Activated CD4-positive, alpha-beta T cell treated with anti-CD3 and anti-CD28 coated beads, Interleukin-2, Interleukin-4, amounts not matched to agents 100 ng/mL and 50 ng/mL, durations not matched to agents 16 hours and 8 hours (primary cell): ENCODE data around the gene COMMD3.
A peak's percentile ranks its signal among the peaks of the same experiment; 100 is the strongest.
"Not testable (repeated sequence)": the region's sequence is repeated elsewhere in the genome, so short reads cannot be mapped to it uniquely, and the experiment has no call there.

ENCODE experiments used
- DNase-seq: peaks from one replicate; pipeline ENCODE4 v3.0.0-alpha.2; 2020; ENCODE audit warnings: low spot score

The COMMD3 gene

DNA sequence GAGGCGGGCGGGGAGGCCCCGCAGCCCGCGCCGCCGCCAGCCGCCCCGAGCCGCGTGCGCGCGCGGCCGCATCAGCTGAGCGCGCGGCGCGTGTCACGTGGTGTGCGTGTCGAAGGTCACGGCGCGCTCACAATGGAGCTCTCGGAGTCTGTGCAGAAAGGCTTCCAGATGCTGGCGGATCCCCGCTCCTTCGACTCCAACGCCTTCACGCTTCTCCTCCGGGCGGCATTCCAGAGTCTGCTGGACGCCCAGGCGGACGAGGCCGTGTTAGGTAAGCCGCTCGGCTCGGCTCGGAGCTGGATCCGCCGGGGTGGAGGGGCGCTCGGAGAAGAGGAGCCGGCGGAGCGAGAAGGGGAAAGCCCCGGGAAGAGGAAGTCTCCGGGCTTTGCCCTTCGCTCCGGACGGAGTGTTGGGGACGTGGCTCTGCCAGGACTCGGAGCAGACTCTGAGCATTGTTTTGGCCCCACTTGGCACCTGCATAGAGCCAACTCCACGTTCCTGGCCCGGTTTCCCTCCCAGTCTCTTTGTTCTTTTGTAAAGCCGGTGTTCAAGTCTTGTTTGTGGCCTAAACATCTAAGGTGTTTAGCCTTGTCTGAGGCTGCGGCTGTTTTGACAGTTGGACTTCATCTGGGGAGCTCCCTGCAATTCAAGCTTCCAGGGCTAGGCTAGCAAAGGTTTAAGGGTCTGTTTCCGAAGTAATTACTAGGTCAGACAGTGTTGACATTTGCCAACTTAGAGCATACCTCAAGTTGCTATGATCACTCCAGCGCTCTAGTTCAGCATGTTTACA lies at the start of gene COMMD3:
Gene COMMD3 (plus strand): TSS at position 103 of the 790 bp plus-strand sequence. CDS start 30 bp downstream, at position 133.
- DNase-seq: peak; percentile 80

DNA sequence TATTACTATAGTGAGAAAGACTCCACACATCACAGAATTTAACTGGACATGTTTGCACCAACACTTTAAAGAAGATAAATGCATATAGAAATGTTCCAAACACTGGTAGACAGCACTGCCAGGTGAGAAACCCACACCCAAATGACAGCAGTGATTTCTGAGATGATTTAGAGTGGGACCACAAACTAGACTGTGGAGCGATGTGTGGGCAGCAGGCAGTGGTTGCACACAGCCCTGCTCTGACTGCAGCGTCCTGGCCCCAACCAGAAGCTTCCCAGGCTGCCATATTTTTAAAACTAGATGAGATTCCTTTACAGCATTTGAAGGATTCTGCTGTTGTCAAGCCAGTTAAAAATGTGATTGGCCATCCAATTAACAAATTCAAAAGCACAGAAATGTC lies 47.7 kb upstream of the COMMD3 start:
- no peak for DNase-seq

GRCh38 chr10:22271786-22272185 lies 44.4 kb upstream of the COMMD3 start:
- DNase-seq: no peak

DNA sequence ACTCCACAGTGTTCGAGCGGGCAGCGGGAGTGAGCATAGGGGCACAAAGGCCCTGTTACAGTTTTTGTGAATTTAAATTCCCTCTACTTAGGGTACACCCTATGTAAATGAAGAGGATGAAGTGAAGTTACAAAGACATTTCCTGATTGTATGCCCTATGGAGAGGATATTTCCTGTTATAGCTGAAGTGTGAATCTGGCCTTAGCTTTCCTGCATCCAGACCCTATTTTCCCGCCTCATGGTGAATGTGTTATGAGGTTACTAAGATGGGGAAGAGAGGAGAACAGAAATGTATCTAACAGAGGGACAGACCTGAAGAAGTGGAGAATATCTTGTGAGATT lies 37.8 kb upstream of the COMMD3 start:
- DNase-seq: no peak

- no peak for DNase-seq
Measured at GRCh38 chr10:22280078-22280477, 36.1 kb upstream of the COMMD3 start.

DNA sequence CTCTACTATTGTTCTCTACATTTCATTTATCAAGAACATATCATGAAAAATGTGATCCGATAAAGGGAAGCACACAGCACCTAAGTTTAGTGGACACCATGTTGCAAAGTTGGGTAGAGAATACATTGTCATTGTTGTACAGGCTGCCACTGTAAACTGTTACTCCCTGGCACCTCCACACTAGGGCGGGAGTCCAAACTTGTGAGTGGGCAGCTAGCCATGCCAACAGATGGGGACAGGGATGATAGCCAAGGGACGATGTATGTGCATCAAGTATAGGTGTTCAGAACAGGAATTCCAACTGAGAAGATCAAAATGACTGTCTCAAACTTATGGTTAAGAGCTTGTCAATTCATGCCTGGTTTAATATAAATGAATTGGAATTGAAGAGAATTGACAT lies 31.1 kb upstream of the COMMD3 start:
- no peak for DNase-seq

DNA sequence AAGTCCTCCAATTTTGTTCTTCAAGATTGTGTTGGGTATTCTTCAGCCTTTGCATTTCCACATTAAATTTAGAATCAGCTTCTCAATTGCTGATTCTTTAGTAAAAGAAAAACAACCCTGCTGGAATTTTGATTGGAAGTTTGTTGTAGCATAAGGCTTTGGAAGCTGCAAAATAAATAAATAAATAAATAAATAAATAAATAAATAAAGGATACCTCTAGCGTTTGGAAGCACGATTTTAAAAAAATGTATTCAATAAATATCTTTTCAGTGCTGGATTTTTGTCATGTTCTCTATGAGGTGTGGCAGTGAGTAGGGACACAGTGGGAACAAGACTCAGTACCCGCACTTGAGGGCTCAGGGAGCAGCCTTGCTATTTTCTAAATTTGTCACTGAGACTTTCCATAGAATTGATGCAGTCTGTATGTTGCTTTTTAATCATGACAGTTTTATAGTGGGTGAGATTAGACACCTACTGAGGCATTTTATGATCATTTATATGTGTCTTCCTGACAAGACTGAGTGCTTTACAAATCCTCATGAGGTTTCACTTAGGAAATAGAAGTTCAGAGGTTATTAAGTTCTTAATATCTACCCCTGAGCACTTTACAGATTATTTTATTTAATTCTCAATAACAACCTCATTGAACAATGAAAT lies 22.3 kb upstream of the COMMD3 start:
- no peak for DNase-seq

- no peak for DNase-seq
Measured at GRCh38 chr10:22294694-22295093, 21.5 kb upstream of the COMMD3 start.

DNA sequence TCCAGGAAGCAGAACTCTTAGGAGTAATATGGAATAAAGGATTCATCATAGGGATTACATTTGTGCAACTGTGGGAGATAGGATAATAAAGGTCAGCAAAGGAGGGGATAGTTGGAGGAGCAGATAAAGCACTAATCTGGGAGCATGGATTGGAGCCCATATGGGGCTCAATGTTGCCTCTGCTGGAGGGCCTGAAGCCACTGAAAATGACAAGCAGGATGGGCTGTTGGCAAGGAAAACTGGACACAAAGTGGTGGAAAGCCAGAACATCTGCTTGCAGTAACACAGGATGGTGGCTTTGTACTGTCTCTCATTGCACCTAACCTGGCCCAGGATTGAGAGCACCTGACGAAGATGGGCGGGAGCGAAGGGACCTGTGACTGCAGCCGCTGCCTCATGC lies 15.0 kb upstream of the COMMD3 start:
- no peak for DNase-seq

GRCh38 chr10:22303461-22303860 lies 12.7 kb upstream of the COMMD3 start:
- no peak for DNase-seq

DNA sequence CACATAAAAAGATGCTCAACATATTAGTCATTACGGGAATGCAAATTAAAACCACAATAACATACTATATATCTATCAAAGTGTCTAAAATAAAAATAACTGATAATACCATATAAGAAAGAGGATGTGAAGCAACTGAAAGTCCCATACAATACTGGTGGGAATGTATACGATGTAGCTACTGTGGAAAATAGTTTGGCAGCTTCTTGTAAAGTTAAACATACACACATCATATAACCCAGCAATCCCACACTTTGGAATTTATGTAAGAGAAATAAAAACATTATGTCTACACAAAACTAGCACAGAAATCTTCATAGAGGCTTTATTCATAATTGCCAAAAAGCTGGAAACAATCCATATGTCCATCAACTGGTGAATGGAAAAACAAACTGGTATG lies 10.5 kb upstream of the COMMD3 start:
- DNase-seq: no peak

GRCh38 chr10:22308390-22308789 lies 7.8 kb upstream of the COMMD3 start:
- peak; percentile 92 for DNase-seq

DNA sequence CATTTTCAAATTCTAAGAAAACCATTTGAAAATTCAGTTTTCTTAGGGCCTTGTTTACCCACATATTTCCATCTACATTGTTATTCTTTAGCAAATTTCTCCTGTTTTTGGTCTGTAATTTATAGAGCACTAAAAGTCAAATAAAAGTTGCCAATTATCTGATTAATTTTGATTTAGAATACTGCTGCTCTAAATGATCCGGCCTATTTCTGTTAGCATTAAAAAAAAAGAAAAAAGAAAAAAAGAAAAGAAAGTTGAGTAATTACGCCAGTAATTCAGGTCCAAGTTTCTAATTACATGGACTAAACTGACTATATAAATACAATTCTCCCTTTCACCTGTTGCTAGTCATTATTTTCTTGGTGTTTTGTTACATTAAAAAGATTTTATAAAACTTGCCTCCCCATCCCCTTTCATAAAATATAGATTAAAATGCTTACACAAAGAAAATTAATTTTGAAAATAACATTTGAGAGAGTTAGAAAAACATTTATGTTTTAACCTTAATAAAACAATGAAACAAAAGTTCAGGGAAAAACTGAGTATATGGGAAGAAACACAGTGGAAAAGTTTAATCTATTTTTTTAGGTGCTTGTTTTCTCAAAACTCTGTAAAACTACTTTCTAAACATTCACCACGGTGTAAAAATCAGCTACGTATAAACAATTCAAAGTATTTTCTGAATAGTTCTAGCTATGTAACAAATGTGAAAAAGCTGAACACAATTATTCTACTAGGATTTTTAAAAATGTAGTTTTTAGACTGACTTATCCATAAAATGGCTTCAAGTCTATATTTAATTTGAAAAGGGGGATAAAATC lies 6.8 kb upstream of the COMMD3 start:
- no peak for DNase-seq

DNA sequence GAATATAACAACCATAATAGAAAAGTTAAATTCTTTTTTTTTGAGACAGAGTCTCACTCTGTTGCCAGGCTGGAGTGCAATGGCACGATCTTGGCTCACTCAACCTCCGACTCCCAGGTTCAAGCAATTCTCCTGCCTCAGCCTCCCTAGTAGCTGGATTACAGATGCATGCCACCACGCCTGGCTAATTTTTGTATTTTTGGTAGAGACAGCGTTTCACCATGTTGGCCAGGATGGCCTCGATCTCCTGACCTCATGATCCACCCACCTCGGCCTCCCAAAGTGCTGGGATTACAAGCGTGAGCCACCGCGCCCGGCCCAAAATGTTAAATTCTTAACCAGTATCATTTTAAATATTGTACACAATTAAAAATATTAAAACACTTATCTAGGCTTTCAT lies 6.2 kb upstream of the COMMD3 start:
- DNase-seq: not testable (repeated sequence)

- no peak for DNase-seq
Measured at GRCh38 chr10:22310928-22311327, 5.3 kb upstream of the COMMD3 start.

GRCh38 chr10:22314852-22315251 lies 1.3 kb upstream of the COMMD3 start:
- DNase-seq: peak; percentile 53

GRCh38 chr10:22315455-22316285 lies 518 bp upstream of the COMMD3 start:
- DNase-seq: no peak

DNA sequence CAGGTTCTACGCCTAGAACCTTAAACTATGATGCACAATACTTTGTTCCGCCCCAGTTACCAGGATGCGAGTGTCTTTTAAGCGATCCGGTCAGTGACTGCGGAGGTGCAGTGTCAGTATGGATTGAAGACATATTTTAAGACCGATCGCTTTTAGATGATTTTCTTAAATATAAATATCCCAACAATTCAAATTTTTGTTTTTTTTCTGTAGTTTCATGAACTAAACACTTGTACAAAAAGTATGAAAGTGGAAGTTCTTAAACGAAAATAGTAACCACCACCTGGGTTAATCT lies 835 bp downstream of the COMMD3 start:
- DNase-seq: no peak

DNA sequence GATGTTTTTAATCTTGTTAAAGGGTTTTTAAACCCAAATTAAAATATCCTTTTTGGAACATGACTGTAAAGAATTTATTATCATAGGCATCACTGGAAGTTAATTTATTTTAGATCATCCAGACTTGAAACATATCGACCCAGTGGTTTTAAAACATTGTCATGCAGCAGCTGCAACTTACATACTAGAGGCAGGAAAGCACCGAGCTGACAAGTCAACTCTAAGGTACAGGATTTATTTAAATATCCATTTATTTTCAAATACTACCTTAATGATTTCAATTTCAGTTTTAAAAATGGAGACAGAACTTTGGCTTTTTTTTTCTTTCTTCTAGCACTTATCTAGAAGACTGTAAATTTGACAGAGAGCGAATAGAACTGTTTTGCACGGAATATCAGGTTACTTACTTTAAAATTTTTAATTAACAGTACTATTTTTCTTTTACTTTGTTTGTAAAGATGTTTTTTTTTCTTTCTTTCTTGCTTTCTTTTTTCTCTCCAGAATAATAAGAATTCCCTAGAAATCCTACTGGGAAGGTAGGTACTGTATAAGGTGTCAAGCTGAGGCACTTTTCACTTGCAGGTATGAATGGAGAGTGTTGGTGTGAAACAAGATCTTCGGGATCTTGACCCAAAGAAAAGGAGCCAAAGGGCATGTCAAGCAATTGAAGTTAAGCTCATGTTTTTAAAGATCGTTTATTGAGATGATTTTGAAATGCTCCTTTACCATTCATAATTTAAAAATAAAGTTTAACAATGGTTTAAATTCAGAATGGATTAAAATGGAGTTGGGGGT lies 1.8 kb downstream of the COMMD3 start:
- no peak for DNase-seq

GRCh38 chr10:22318772-22319171 lies 2.6 kb downstream of the COMMD3 start:
- DNase-seq: no peak

DNA sequence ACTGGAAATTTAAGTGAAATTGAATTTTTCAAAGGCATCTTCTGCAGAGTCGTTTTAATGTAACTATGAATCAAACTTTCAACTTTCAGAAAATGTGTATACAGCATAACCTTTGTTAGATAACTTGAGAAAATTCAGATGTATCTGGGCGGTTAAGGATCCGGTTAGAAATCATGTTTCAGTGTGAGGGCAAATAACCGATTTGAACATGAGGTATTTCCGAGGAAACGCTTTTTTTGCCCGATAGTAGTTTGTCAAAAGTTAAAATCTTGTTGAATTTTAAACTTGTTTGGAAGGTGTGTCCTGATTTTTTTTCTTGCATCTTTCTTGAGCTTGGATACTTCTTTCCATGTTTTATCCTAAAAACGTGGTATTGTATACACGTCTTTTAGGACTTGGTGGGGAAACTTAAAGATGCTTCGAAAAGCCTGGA lies 3.4 kb downstream of the COMMD3 start:
- no peak for DNase-seq
